H9 (cell line): ENCODE data around the gene ARHGEF7. TPM values are rescaled to one million over a fixed set of nuclear protein-coding genes. Genes with fewer than 3 reads are reported as not detected.
A peak's percentile ranks its signal among the peaks of the same experiment; 100 is the strongest.

Experiments
- DNase-seq: peaks from one replicate; pipeline ENCODE4 v3.0.0-alpha.2; 2017
- H2AFZ ChIP-seq: one replicate; pipeline ENCODE4 v1.6.1; 2013; ENCODE audit warnings: mild to moderate bottlenecking, low read length, control low read depth, moderate library complexity
- H2AK5ac ChIP-seq: 2 replicates; pipeline ENCODE4 v1.6.1; 2013; ENCODE audit warnings: low read length, control low read depth, mixed read lengths; ENCODE audit not compliant: insufficient read length
- H2BK120ac ChIP-seq: one replicate; pipeline ENCODE4 v1.6.1; 2013; ENCODE audit warnings: low read depth, mild to moderate bottlenecking, low read length, control low read depth, inconsistent platforms; ENCODE audit not compliant: poor library complexity, severe bottlenecking
- H2BK12ac ChIP-seq: 2 replicates; pipeline ENCODE4 v1.6.1; 2013; ENCODE audit warnings: low read length, control low read depth, mixed read lengths, low read depth; ENCODE audit not compliant: insufficient read length
- H2BK15ac ChIP-seq: 2 replicates; pipeline ENCODE4 v1.6.1; 2013; ENCODE audit warnings: low read depth, low read length, control low read depth
- H2BK20ac ChIP-seq: one replicate; pipeline ENCODE4 v1.6.1; 2013; ENCODE audit warnings: low read depth, mild to moderate bottlenecking, low read length, control low read depth, inconsistent platforms; ENCODE audit not compliant: poor library complexity, severe bottlenecking
- H2BK5ac ChIP-seq: 2 replicates; pipeline ENCODE4 v1.6.1; 2013; ENCODE audit warnings: low read length, control low read depth, mixed read lengths; ENCODE audit not compliant: insufficient read length
- H3K14ac ChIP-seq: 2 replicates; pipeline ENCODE4 v1.6.1; 2013; ENCODE audit warnings: low read length, control low read depth; ENCODE audit not compliant: insufficient read depth
- H3K18ac ChIP-seq: 2 replicates; pipeline ENCODE4 v1.6.1; 2013; ENCODE audit warnings: low read depth, mild to moderate bottlenecking, mixed read lengths, low read length, control low read depth; ENCODE audit not compliant: insufficient read length
- H3K23ac ChIP-seq: 2 replicates; pipeline ENCODE4 v1.6.1; 2013; ENCODE audit warnings: low read length, control low read depth, mixed read lengths, low read depth; ENCODE audit not compliant: insufficient read length
- H3K23me2 ChIP-seq: 2 replicates; pipeline ENCODE4 v1.6.1; 2013; ENCODE audit warnings: low read depth, mild to moderate bottlenecking, mixed read lengths, low read length, control low read depth; ENCODE audit not compliant: insufficient read length, poor library complexity, severe bottlenecking
- H3K27ac ChIP-seq: 2 replicates; pipeline ENCODE4 v1.5.1; 2013; ENCODE audit warnings: low read length, control low read depth, mixed read lengths, low read depth; ENCODE audit not compliant: insufficient read length
- H3K27me3 ChIP-seq: 2 replicates; pipeline ENCODE4 v1.6.1; 2013; ENCODE audit warnings: low read length, control low read depth, inconsistent platforms; ENCODE audit not compliant: insufficient read depth
- H3K4ac ChIP-seq: 2 replicates; pipeline ENCODE4 v1.6.1; 2013; ENCODE audit warnings: low read depth, mild to moderate bottlenecking, control low read depth, inconsistent platforms, low read length, moderate library complexity
- H3K4me1 ChIP-seq: 2 replicates; pipeline ENCODE4 v1.6.1; 2013; ENCODE audit warnings: low read length, control low read depth, inconsistent platforms; ENCODE audit not compliant: insufficient read depth
- H3K4me2 ChIP-seq: 2 replicates; pipeline ENCODE4 v1.6.1; 2013; ENCODE audit warnings: low read length, control low read depth, mixed read lengths; ENCODE audit not compliant: insufficient read length, insufficient read depth
- H3K56ac ChIP-seq: 2 replicates; pipeline ENCODE4 v1.6.1; 2013; ENCODE audit warnings: low read depth, mild to moderate bottlenecking, mixed read lengths, low read length, control low read depth; ENCODE audit not compliant: insufficient read length
- H3K79me1 ChIP-seq: 2 replicates; pipeline ENCODE4 v1.6.1; 2013; ENCODE audit warnings: low read depth, mild to moderate bottlenecking, moderate library complexity, low read length, control low read depth, inconsistent platforms; ENCODE audit not compliant: insufficient read depth, poor library complexity, severe bottlenecking
- H3K79me2 ChIP-seq: 2 replicates; pipeline ENCODE4 v1.6.1; 2013; ENCODE audit warnings: low read length, control low read depth, inconsistent platforms; ENCODE audit not compliant: insufficient read depth
- H3K9ac ChIP-seq: 2 replicates; pipeline ENCODE4 v1.6.1; 2013; ENCODE audit warnings: low read length, control low read depth, mixed read lengths; ENCODE audit not compliant: insufficient read length; ENCODE audit errors: extremely low read depth
- H3K9me3 ChIP-seq: one replicate; pipeline ENCODE4 v1.6.1; 2013; ENCODE audit warnings: low read depth, low read length, inconsistent platforms; ENCODE audit not compliant: control insufficient read depth
- H3T11ph ChIP-seq: one replicate; pipeline ENCODE4 v1.6.1; 2013; ENCODE audit warnings: mild to moderate bottlenecking, low read length, control low read depth, inconsistent platforms
- H4K20me1 ChIP-seq: one replicate; pipeline ENCODE4 v1.6.1; 2013; ENCODE audit not compliant: control insufficient read depth, insufficient read length, insufficient read depth
- H4K5ac ChIP-seq: 2 replicates; pipeline ENCODE4 v1.6.1; 2013; ENCODE audit warnings: low read depth, mild to moderate bottlenecking, mixed read lengths, low read length, control low read depth; ENCODE audit not compliant: insufficient read length
- H4K8ac ChIP-seq: replicated peaks from 2 replicates; pipeline ENCODE4 v1.6.1; 2013; ENCODE audit warnings: low read length, control low read depth, mixed read lengths, low read depth; ENCODE audit not compliant: insufficient read length
- H4K91ac ChIP-seq: 2 replicates; pipeline ENCODE4 v1.6.1; 2013; ENCODE audit warnings: low read depth, mild to moderate bottlenecking, moderate library complexity, mixed read lengths, low read length, control low read depth; ENCODE audit not compliant: insufficient read length
- H3K27ac Mint-ChIP-seq, 3 experiments: 2 replicates in 2 of 3; 3 replicates in 1 of 3; pipeline ENCODE4 v1.8.0; 2020 to 2021; ENCODE audit warnings: mixed read lengths in 3 of 3, mild to moderate bottlenecking in 1 of 3, moderate library complexity in 1 of 3
- H3K27me3 Mint-ChIP-seq: 2 replicates; pipeline ENCODE4 v1.8.0; 2021; ENCODE audit warnings: low read depth, mild to moderate bottlenecking, moderate library complexity, mixed read lengths
- H3K36me3 Mint-ChIP-seq, 3 experiments: 2 replicates in 2 of 3; 3 replicates in 1 of 3; pipeline ENCODE4 v1.8.0; 2020 to 2021; ENCODE audit warnings: low read depth in 3 of 3, mixed read lengths in 3 of 3; ENCODE audit not compliant: insufficient read depth in 1 of 3
- H3K4me1 Mint-ChIP-seq, 2 experiments: 2 replicates each; pipeline ENCODE4 v1.8.0; 2020; ENCODE audit warnings: mixed read lengths in 2 of 2
- H3K4me3 Mint-ChIP-seq, 2 experiments: 2 replicates in 1 of 2; 3 replicates in 1 of 2; pipeline ENCODE4 v1.8.0; 2020 to 2021; ENCODE audit warnings: mild to moderate bottlenecking in 2 of 2, mixed read lengths in 2 of 2, moderate library complexity in 1 of 2
- H3K9me3 Mint-ChIP-seq, 2 experiments: 2 replicates in 1 of 2; 3 replicates in 1 of 2; pipeline ENCODE4 v1.8.0; 2020; ENCODE audit warnings: mild to moderate bottlenecking in 2 of 2, mixed read lengths in 2 of 2, moderate library complexity in 1 of 2
- WGBS: extraction: QIAGEN DNeasy Blood & Tissue Kit; methylation state at CpG from one replicate; pipeline ENCODE4 v1.1.7; 2013; ENCODE audit warnings: missing lambda C conversion rate, low lambda C conversion rate, mixed read lengths; ENCODE audit not compliant: insufficient read length; ENCODE audit errors: extremely low coverage; 5-methylcytosine and 5-hydroxymethylcytosine counted together
- total RNA-seq: library from RNA; stranded (reverse); gene quantifications from 2 replicates; pipeline ENCODE4 v1.2.1, GENCODE V29; 2021
- TF ChIP-seq, protein P1 (sequence below): fragments of 200-600 bp; sonication (generic); conservative IDR thresholded peaks from 3 replicates; pipeline ENCODE4 v1.8.0; 2021; ENCODE audit warnings: antibody characterized with exemption, mild to moderate bottlenecking

ARHGEF7 gene
- total RNA-seq, 1 experiment from 2014 or later = 51.9 TPM

DNA sequence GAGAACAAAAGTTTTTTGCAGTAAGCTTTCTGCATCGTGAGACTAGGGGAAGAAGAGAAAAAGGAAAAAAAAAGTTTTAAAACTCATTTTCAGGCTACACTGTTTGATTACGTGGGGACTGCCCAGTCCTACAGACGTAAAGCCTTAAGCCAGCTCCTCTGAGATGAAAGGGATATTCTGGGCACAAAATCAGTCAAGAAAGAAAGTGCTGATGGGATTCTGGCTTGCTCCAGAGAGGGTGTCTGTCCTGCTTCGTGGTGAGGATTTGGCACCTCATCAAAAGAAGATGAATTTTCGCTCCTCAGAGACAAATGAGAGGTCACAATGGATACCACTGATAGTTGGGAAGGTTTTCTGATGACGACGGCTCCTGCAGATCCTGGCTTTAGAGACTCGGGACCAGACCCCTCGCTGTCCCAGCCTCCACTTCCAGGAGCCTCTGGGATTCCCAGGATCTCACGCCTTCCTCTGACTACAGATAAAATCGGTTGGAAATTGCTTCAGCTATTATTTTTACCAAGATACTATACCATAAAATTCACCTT lies 215.0 kb downstream of the ARHGEF7 start:
- no peak overlapping the region for H2BK12ac ChIP-seq
- no peak overlapping the region for H3K56ac ChIP-seq
- no peaks in the 10 kb centered on the region for H3K79me1 ChIP-seq
- Mint-ChIP-seq H3K36me3 (no peaks in the 10 kb centered on the region), H3K27me3 (peaks cover 4% of the 10 kb centered on the region), H3K9me3 (no peaks in the 10 kb centered on the region; a peak in 1 of 5 replicates), H3K27ac (no peak overlapping the region), H3K4me1 (no peaks in the 10 kb centered on the region), H3K4me3 (no peak overlapping the region)
- no peaks in the 10 kb centered on the region for H3K4me1 ChIP-seq
- H3K27ac ChIP-seq = no peak overlapping the region
- no peak overlapping the region for H3K23ac ChIP-seq
- H3T11ph ChIP-seq = no peak overlapping the region
- H4K20me1 ChIP-seq = no peaks in the 10 kb centered on the region
- no peaks in the 10 kb centered on the region for H3K79me2 ChIP-seq
- H3K4me2 ChIP-seq = no peak overlapping the region
- no peak overlapping the region for H4K5ac ChIP-seq
- no peaks in the 10 kb centered on the region for H3K27me3 ChIP-seq
- no peak overlapping the region for H2BK5ac ChIP-seq
- TF ChIP-seq, protein P1, sequence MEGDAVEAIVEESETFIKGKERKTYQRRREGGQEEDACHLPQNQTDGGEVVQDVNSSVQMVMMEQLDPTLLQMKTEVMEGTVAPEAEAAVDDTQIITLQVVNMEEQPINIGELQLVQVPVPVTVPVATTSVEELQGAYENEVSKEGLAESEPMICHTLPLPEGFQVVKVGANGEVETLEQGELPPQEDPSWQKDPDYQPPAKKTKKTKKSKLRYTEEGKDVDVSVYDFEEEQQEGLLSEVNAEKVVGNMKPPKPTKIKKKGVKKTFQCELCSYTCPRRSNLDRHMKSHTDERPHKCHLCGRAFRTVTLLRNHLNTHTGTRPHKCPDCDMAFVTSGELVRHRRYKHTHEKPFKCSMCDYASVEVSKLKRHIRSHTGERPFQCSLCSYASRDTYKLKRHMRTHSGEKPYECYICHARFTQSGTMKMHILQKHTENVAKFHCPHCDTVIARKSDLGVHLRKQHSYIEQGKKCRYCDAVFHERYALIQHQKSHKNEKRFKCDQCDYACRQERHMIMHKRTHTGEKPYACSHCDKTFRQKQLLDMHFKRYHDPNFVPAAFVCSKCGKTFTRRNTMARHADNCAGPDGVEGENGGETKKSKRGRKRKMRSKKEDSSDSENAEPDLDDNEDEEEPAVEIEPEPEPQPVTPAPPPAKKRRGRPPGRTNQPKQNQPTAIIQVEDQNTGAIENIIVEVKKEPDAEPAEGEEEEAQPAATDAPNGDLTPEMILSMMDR = no peak
- H2BK20ac ChIP-seq = no peak overlapping the region
- H2AFZ ChIP-seq = no peak overlapping the region
- H3K23me2 ChIP-seq = no peaks in the 10 kb centered on the region
- no peak overlapping the region for H2BK15ac ChIP-seq
- no peak overlapping the region for H2BK120ac ChIP-seq
- no peak overlapping the region for H3K18ac ChIP-seq
- no peak overlapping the region for H3K4ac ChIP-seq
- no CpG with 5 or more reads among the region's 11 CpGs for WGBS
- H3K9ac ChIP-seq = no peak overlapping the region
- no peak overlapping the region for H4K91ac ChIP-seq
- peak; percentile 12 for DNase-seq
- H2AK5ac ChIP-seq = no peak overlapping the region
- no peaks in the 10 kb centered on the region for H3K9me3 ChIP-seq
- H4K8ac ChIP-seq = no peak overlapping the region
- H3K14ac ChIP-seq = no peak overlapping the region
